ENCODE results near the gene VIT. TPM values are rescaled to one million over a fixed set of nuclear protein-coding genes. Genes with fewer than 3 reads are reported as not detected.

VIT gene
- total and polyA plus RNA-seq, 4 donors: 0.07 to 0.17 (median 0.09) TPM; not detected in 1

- DNase-seq (ENCODE audit: low spot score): no peak
- H3K4me1 ChIP-seq (ENCODE audit: control insufficient read depth in 4 of 4, insufficient read depth in 4 of 4, low read length in 3 of 4): peaks cover 0 to 1% (median 0%) of the 10 kb centered on the region in 4 donors
- 82% methylated on average over 9 of the region's 9 CpGs for WGBS
- no peak overlapping the region for H3K4me3 ChIP-seq (ENCODE audit: low read depth in 1 of 3, low read length in 3 of 3)
- no peak overlapping the region for H3K27ac ChIP-seq (ENCODE audit: low read depth in 1 of 2, low read length in 2 of 2)
- no peaks in the 10 kb centered on the region for H3K36me3 ChIP-seq (ENCODE audit: control insufficient read depth in 4 of 4, insufficient read depth in 3 of 4, low read depth in 1 of 4, low read length in 3 of 4)
- peaks cover 0 to 2% (median 0%) of the 10 kb centered on the region in 4 donors for H3K9me3 ChIP-seq (ENCODE audit: control insufficient read depth in 4 of 4, low read length in 3 of 4)
- peaks cover 0 to 3% (median 0%) of the 10 kb centered on the region in 4 donors for H3K27me3 ChIP-seq (ENCODE audit: control insufficient read depth in 4 of 4, insufficient read depth in 4 of 4, low read length in 3 of 4)
- no peak for TF ChIP-seq YY1 (IDR thresholded peaks at IDR 0.05)
- no peak for TF ChIP-seq CTCF (IDR thresholded peaks at IDR 0.05; ENCODE audit: low read depth, low read length, missing input control)
- no peak for TF ChIP-seq FOXA2 (IDR thresholded peaks at IDR 0.05)
- no peak for TF ChIP-seq TAF1 (conservative IDR thresholded peaks at IDR 0.05)
- TF ChIP-seq RXRA (IDR thresholded peaks at IDR 0.05): no peak
- no peak for TF ChIP-seq SP1 (IDR thresholded peaks at IDR 0.05)
- TF ChIP-seq HNF4A (conservative IDR thresholded peaks at IDR 0.05): no peak
- TF ChIP-seq RAD21 (IDR thresholded peaks at IDR 0.05): no peak
- TF ChIP-seq GABPA (IDR thresholded peaks at IDR 0.05 in 1 of 2, conservative IDR thresholded peaks at IDR 0.05 in 1 of 2): no peak
- TF ChIP-seq MAX (IDR thresholded peaks at IDR 0.05): no peak
- no peak for TF ChIP-seq JUND (IDR thresholded peaks at IDR 0.05)
- TF ChIP-seq NR2F2 (IDR thresholded peaks at IDR 0.05): no peak
- no peak for TF ChIP-seq ATF3 (IDR thresholded peaks at IDR 0.05)
- no peak for TF ChIP-seq HNF4G (IDR thresholded peaks at IDR 0.05)
- TF ChIP-seq EGR1 (IDR thresholded peaks at IDR 0.05; ENCODE audit: low read depth in 2 of 2): no peak
- TF ChIP-seq FOXA1 (IDR thresholded peaks at IDR 0.05): no peak
- no peak for TF ChIP-seq REST (IDR thresholded peaks at IDR 0.05)
- no peak overlapping the region for H3K9ac ChIP-seq (ENCODE audit: low read depth in 1 of 2, low read length in 2 of 2)
These were observed 9.0 kb downstream of the VIT start for GRCh38 chr2:36705326-36706020.

Data from liver (tissue), 9 donors.